ENCODE measurements around the gene PIK3R3. TPM values are rescaled to one million over a fixed set of nuclear protein-coding genes. Genes with fewer than 3 reads are reported as not detected.

PIK3R3 gene
- total RNA-seq, 1 donor from 2014 or later, result 22.0 TPM

Other genes with a start within 250 kb of the PIK3R3 start
- 137 TPM for gene TSPAN1, start 42.5 kb upstream of the PIK3R3 start, total RNA-seq
- gene P3R3URF, start 43.9 kb upstream of the PIK3R3 start, total RNA-seq, result not detected
- 83.3 TPM for gene POMGNT1, start 65.8 kb upstream of the PIK3R3 start, total RNA-seq
- 2.4 TPM for gene LURAP1, start 70.7 kb upstream of the PIK3R3 start, total RNA-seq
- gene RAD54L, start 115.1 kb upstream of the PIK3R3 start, total RNA-seq, result 0.81 TPM
- 72.5 TPM for gene LRRC41, start 171.0 kb upstream of the PIK3R3 start, total RNA-seq
- gene UQCRH, start 171.1 kb upstream of the PIK3R3 start, total RNA-seq, result 240 TPM
- gene NSUN4, start 208.2 kb upstream of the PIK3R3 start, total RNA-seq, result 26.3 TPM

Measured in mucosa of gallbladder (tissue), 1 donor.